ENCODE measurements around the gene EXOG. TPM values are rescaled to one million over a fixed set of nuclear protein-coding genes. Genes with fewer than 3 reads are reported as not detected.

EXOG gene
- total and polyA plus RNA-seq, 2 experiments from 2014 or later = 6.3 to 7.5 TPM

DNA sequence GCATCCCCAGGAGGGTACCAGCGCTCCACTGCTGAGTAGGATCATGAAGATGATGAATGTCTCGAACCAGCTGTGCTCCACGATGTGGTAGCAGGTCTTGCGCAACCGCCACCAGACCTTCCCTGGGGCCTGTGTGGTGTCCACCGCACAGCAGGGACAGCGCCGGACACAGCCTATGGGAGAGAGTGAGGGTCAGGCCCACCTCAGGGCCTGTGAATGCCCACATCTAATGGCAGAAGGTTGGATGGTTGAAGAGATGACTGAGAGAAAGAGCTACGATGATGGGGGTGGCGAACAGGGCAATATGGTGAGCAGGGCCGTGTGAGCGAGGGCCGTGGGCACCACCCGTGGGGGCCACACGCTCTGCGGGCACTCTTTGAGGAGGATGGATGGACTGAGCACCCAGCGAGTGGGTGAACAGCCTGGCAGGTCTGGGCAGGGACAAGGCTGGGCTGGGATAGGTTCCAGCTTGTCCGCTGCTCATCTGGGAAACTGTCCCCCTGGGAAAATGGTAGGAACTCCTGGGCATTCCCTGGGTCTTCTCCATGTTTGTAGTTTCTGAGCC, 79.2 kb downstream of the EXOG start:
- TF ChIP-seq, protein P1, sequence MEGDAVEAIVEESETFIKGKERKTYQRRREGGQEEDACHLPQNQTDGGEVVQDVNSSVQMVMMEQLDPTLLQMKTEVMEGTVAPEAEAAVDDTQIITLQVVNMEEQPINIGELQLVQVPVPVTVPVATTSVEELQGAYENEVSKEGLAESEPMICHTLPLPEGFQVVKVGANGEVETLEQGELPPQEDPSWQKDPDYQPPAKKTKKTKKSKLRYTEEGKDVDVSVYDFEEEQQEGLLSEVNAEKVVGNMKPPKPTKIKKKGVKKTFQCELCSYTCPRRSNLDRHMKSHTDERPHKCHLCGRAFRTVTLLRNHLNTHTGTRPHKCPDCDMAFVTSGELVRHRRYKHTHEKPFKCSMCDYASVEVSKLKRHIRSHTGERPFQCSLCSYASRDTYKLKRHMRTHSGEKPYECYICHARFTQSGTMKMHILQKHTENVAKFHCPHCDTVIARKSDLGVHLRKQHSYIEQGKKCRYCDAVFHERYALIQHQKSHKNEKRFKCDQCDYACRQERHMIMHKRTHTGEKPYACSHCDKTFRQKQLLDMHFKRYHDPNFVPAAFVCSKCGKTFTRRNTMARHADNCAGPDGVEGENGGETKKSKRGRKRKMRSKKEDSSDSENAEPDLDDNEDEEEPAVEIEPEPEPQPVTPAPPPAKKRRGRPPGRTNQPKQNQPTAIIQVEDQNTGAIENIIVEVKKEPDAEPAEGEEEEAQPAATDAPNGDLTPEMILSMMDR (IDR thresholded peaks at IDR 0.05; ENCODE audit: poor library complexity) = no peak
- no peak for TF ChIP-seq EZH2 (IDR thresholded peaks at IDR 0.05; ENCODE audit: borderline replicate concordance)
- no peak for TF ChIP-seq EZH2phosphoT487 (IDR thresholded peaks at IDR 0.05; ENCODE audit: low read depth, severe bottlenecking, unreplicated experiment)
- Histone ChIP-seq H2AFZ (no peak overlapping the region), H3K27ac (no peak overlapping the region), H3K9me2 (replicated peaks; ENCODE audit: insufficient read depth) (no peaks in the 10 kb centered on the region), H3K9me3 (ENCODE audit: low read depth) (no peaks in the 10 kb centered on the region), H3K4me1 (ENCODE audit: insufficient read depth) (no peaks in the 10 kb centered on the region), H4K20me1 (ENCODE audit: insufficient read depth, poor library complexity, severe bottlenecking) (no peaks in the 10 kb centered on the region), H3K36me3 (replicated peaks; ENCODE audit: insufficient read depth, low read depth) (no peaks in the 10 kb centered on the region), H3K4me3 (no peak overlapping the region), H3K4me2 (no peak overlapping the region), H3K27me3 (no peaks in the 10 kb centered on the region), H3K79me2 (no peaks in the 10 kb centered on the region)
- DNase-seq (ENCODE audit: low spot score) = peak; percentile 1
- 91% methylated on average over 18 of the region's 18 CpGs for WGBS (ENCODE audit: low lambda C conversion rate, missing lambda C conversion rate)

Small RNA genes within 50 kb of the gene (small RNA-seq; reads per million reads assigned to genes)
- not detected for gene RF00019

Other genes starting within 250 kb of the EXOG start
- 0.77 TPM in 1 of 2 replicates, not detected in the other for gene SLC22A13, start 230.5 kb upstream of the EXOG start, total RNA-seq
- 0.33 TPM in 1 of 2 replicates, not detected in the other for gene SLC22A13, start 230.5 kb upstream of the EXOG start, polyA plus RNA-seq
- 0.20 and 0.57 TPM in 2 replicates for gene SLC22A14, start 214.0 kb upstream of the EXOG start, total RNA-seq
- gene SLC22A14, start 214.0 kb upstream of the EXOG start, polyA plus RNA-seq = 0.64 TPM in 1 of 2 replicates, not detected in the other
- gene XYLB, start 149.6 kb upstream of the EXOG start, total RNA-seq = 7.1 and 8.2 TPM in 2 replicates
- gene XYLB, start 149.6 kb upstream of the EXOG start, polyA plus RNA-seq = 5.5 and 12.5 TPM in 2 replicates
- gene ACVR2B, start 42.5 kb upstream of the EXOG start, total RNA-seq = 13.1 and 15.4 TPM in 2 replicates
- gene ACVR2B, start 42.5 kb upstream of the EXOG start, polyA plus RNA-seq = 9.0 and 10.0 TPM in 2 replicates
- gene SCN5A, start 153.3 kb downstream of the EXOG start, total RNA-seq = 0.48 and 1.3 TPM in 2 replicates
- 0.97 and 1.9 TPM in 2 replicates for gene SCN5A, start 153.3 kb downstream of the EXOG start, polyA plus RNA-seq